Retinal pigment epithelial cell (primary cell): ENCODE measurements around the gene ADORA3.
"Not testable (repeated sequence)": the region's sequence is repeated elsewhere in the genome, so short reads cannot be mapped to it uniquely, and the experiment has no call there.

Experiments
- DNase-seq: peaks from one replicate; pipeline ENCODE4 v3.0.0-alpha.2; 2010; ENCODE audit warnings: low read depth
- H3K4me3 ChIP-seq: 2 replicates; pipeline ENCODE4 v1.5.1; 2011; ENCODE audit warnings: mild to moderate bottlenecking, low read length, control low read depth, moderate library complexity
- CTCF ChIP-seq: conservative IDR thresholded peaks from 2 replicates; pipeline ENCODE4 v1.5.1; 2011; ENCODE audit warnings: low read depth, low read length, control low read depth, inconsistent platforms

ADORA3 gene

GRCh38 chr1:111503585-111504060 lies at the start of gene ADORA3, which contains the start of gene TMIGD3:
Gene ADORA3, minus strand, starts transcription at chr1:111503633. Its CDS starts 279 bp downstream, at chr1:111503354.
Gene TMIGD3, minus strand, starts transcription at chr1:111503633. Its CDS starts 279 bp downstream, at chr1:111503354.
- TF ChIP-seq CTCF: no peak
- no peak within 1 kb of the TSS for H3K4me3 ChIP-seq

GRCh38 chr1:111553196-111553595 lies 49.8 kb upstream of the ADORA3 start:
- no peak overlapping the region for H3K4me3 ChIP-seq
- no peak for TF ChIP-seq CTCF

More at GRCh38 chr1:111503585-111504060, at the start of gene ADORA3, which contains the start of gene TMIGD3:
- DNase-seq: no peak

GRCh38 chr1:111552587-111552986 lies 49.2 kb upstream of the ADORA3 start:
- no peak for TF ChIP-seq CTCF
- no peak for DNase-seq
- no peak overlapping the region for H3K4me3 ChIP-seq

More at GRCh38 chr1:111553196-111553595, 49.8 kb upstream of the ADORA3 start:
- DNase-seq: no peak

GRCh38 chr1:111551623-111552411 lies 48.4 kb upstream of the ADORA3 start:
- no peak for TF ChIP-seq CTCF
- no peak for DNase-seq
- no peak overlapping the region for H3K4me3 ChIP-seq

- H3K4me3 ChIP-seq, DNase-seq: not testable (repeated sequence)
Observed at GRCh38 chr1:111547786-111548185, 44.4 kb upstream of the ADORA3 start.

GRCh38 chr1:111542187-111542586 lies 38.8 kb upstream of the ADORA3 start:
- no peak for TF ChIP-seq CTCF
- no peak overlapping the region for H3K4me3 ChIP-seq
- DNase-seq: no peak

- no peak overlapping the region for H3K4me3 ChIP-seq
- TF ChIP-seq CTCF: no peak
- DNase-seq: no peak
Observed at GRCh38 chr1:111541721-111542120, 38.3 kb upstream of the ADORA3 start.
